ENCODE data around the gene COL2A1.

COL2A1 gene

GRCh38 chr12:47995981-47996401, 8.3 kb downstream of the COL2A1 start:
- Histone ChIP-seq H3K4me3 (IDR thresholded peaks at IDR 0.05; ENCODE audit: insufficient read depth, low read depth, low read length) (no peak overlapping the region), H3K36me3 (ENCODE audit: insufficient read depth) (no peaks in the 10 kb centered on the region), H2AFZ (ENCODE audit: low read depth) (no peak overlapping the region), H3K4me2 (no peak overlapping the region), H3K4me1 (ENCODE audit: low read depth, poor library complexity, severe bottlenecking) (no peaks in the 10 kb centered on the region), H3K79me2 (ENCODE audit: insufficient read depth, low read depth) (no peaks in the 10 kb centered on the region), H3K27me3 (ENCODE audit: insufficient read depth, low read depth) (peaks cover 15% of the 10 kb centered on the region), H4K20me1 (ENCODE audit: insufficient read depth) (no peaks in the 10 kb centered on the region), H3K27ac (no peak overlapping the region), H3K9ac (no peak overlapping the region)
- TF ChIP-seq CTCF (conservative IDR thresholded peaks at IDR 0.05; ENCODE audit: low read depth, low read length), result no peak

DNA sequence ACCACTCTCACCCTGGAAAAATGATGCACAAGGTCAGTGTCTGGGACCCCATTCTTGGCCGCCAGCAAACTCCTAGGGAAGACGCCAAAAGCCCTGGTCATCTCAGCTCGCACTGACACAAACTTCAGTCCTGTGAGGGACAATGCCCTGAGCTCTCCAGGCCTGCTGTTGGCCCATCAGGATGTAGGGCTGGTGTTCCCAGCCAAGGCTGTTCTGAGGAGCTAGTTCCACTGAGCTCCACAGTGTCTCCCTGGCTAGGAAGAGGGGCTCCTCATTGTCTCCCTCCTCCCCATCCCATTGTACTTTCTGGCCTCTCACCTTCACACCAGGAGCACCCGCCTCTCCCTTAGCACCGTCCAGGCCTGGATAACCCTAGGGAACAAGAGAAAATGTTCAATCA, 10.8 kb downstream of the COL2A1 start:
- no peak overlapping the region for H3K4me3 ChIP-seq (IDR thresholded peaks at IDR 0.05; ENCODE audit: insufficient read depth, low read depth, low read length)
- H3K9ac ChIP-seq, result no peak overlapping the region
- no peaks in the 10 kb centered on the region for H3K36me3 ChIP-seq (ENCODE audit: insufficient read depth)
- no peak overlapping the region for H2AFZ ChIP-seq (ENCODE audit: low read depth)
- no peaks in the 10 kb centered on the region for H3K27me3 ChIP-seq (ENCODE audit: insufficient read depth, low read depth)
- H3K79me2 ChIP-seq (ENCODE audit: insufficient read depth, low read depth), result no peaks in the 10 kb centered on the region
- no peaks in the 10 kb centered on the region for H4K20me1 ChIP-seq (ENCODE audit: insufficient read depth)
- no peak for TF ChIP-seq CTCF (conservative IDR thresholded peaks at IDR 0.05; ENCODE audit: low read depth, low read length)
- H3K4me2 ChIP-seq, result no peak overlapping the region
- H3K27ac ChIP-seq, result no peak overlapping the region
- H3K4me1 ChIP-seq (ENCODE audit: low read depth, poor library complexity, severe bottlenecking), result no peaks in the 10 kb centered on the region

DNA sequence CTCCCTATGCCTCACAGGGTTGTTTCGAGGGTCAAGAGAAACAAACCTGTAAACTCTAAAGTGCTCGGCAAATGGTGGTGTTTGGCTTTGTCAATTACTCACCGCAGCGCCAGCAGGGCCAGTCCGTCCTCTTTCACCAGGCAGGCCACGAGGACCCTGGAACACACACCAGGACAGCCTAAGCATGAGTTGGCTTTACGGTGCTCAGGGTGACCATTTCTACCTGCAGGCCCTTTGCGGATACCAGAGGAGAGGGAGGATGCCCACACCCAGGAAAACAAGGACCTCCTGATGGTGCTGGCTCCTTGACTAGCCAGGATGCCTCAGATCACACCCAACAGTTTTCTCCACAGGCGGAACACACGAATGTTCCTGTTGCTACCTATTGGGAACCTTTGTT, 11.5 kb downstream of the COL2A1 start:
- no peaks in the 10 kb centered on the region for H3K27me3 ChIP-seq (ENCODE audit: insufficient read depth, low read depth)
- no peak overlapping the region for H3K9ac ChIP-seq
- H4K20me1 ChIP-seq (ENCODE audit: insufficient read depth), result no peaks in the 10 kb centered on the region
- no peak overlapping the region for H3K4me3 ChIP-seq (IDR thresholded peaks at IDR 0.05; ENCODE audit: insufficient read depth, low read depth, low read length)
- H3K79me2 ChIP-seq (ENCODE audit: insufficient read depth, low read depth), result no peaks in the 10 kb centered on the region
- TF ChIP-seq CTCF (conservative IDR thresholded peaks at IDR 0.05; ENCODE audit: low read depth, low read length), result no peak
- no peak overlapping the region for H3K27ac ChIP-seq
- H3K36me3 ChIP-seq (ENCODE audit: insufficient read depth), result no peaks in the 10 kb centered on the region
- H3K4me2 ChIP-seq, result no peak overlapping the region
- no peaks in the 10 kb centered on the region for H3K4me1 ChIP-seq (ENCODE audit: low read depth, poor library complexity, severe bottlenecking)
- no peak overlapping the region for H2AFZ ChIP-seq (ENCODE audit: low read depth)

DNA sequence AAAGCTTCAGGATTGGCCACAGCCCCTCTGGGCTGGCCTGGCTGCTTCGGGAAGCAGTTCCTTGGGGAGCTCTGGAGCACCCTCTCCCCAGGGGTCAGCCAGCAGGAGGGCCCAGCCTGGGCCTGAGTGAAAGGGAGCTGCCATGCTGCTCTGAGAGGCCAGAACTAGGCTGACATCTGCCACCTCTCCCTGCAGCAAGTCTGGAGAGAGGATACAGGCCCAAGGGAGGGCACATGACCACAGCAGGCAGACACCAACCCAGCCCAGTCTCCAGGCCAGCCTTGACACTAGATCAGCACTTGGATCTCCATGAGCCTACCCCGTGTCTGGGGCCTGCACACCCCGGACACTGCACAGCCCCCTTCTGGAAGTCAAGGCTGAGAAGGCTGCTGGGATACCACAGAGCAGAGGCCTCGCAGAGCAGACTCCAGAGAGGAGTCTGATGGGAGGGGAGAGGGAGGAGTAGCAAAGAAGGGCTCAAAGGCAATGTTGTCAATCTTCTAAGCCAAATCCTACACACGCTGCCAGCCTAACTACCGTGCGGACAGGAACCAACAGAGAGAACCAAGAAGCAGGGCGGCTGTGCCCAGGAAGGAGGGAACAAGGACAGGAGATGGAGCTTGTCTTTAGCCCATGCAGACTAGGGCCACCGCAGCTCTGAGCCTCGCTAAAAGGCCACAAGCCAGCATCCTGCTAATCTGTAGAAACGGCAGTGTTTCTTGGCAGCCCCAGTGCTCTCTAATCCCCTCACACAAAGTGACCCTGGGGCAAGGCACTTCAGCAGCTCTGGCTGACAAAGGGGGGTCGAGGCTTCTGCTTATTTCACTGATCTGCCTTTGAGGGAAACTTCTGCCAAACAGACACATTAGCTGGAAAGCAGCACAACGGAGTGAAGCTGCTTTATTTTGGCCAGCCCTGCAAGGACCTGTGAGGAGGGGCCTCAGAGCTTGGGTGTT, 12.9 kb downstream of the COL2A1 start:
- H3K4me3 ChIP-seq (IDR thresholded peaks at IDR 0.05; ENCODE audit: insufficient read depth, low read depth, low read length), result no peak overlapping the region
- no peak overlapping the region for H3K27ac ChIP-seq
- H4K20me1 ChIP-seq (ENCODE audit: insufficient read depth), result no peaks in the 10 kb centered on the region
- no peaks in the 10 kb centered on the region for H3K79me2 ChIP-seq (ENCODE audit: insufficient read depth, low read depth)
- H3K9ac ChIP-seq, result no peak overlapping the region
- H3K27me3 ChIP-seq (ENCODE audit: insufficient read depth, low read depth), result no peaks in the 10 kb centered on the region
- H3K4me2 ChIP-seq, result no peak overlapping the region
- TF ChIP-seq CTCF (conservative IDR thresholded peaks at IDR 0.05; ENCODE audit: low read depth, low read length), result no peak
- H3K4me1 ChIP-seq (ENCODE audit: low read depth, poor library complexity, severe bottlenecking), result no peaks in the 10 kb centered on the region
- no peak overlapping the region for H2AFZ ChIP-seq (ENCODE audit: low read depth)
- H3K36me3 ChIP-seq (ENCODE audit: insufficient read depth), result no peaks in the 10 kb centered on the region
